Stomach smooth muscle (tissue), 2 donors: ENCODE measurements around the gene MAP3K5.

Experiments
- H3K27ac ChIP-seq: one replicate; pipeline ENCODE4 v1.7.0; 2013; ENCODE audit warnings: mild to moderate bottlenecking, low read length, inconsistent platforms
- H3K27me3 ChIP-seq, 2 donors: one replicate each; pipeline ENCODE4 v1.7.0; 2013; ENCODE audit warnings: low read length in 2 of 2; ENCODE audit not compliant: insufficient read depth in 2 of 2, control insufficient read depth in 1 of 2
- H3K36me3 ChIP-seq, 2 donors: one replicate each; pipeline ENCODE4 v1.7.0; 2013; ENCODE audit warnings: low read length in 2 of 2; ENCODE audit not compliant: control insufficient read depth in 2 of 2, insufficient read depth in 2 of 2
- H3K4me1 ChIP-seq: one replicate; pipeline ENCODE4 v1.7.0; 2013; ENCODE audit warnings: low read length; ENCODE audit not compliant: control insufficient read depth, insufficient read depth
- H3K4me3 ChIP-seq, 2 donors: one replicate each; pipeline ENCODE4 v1.7.0; 2013; ENCODE audit warnings: low read length in 2 of 2
- H3K9ac ChIP-seq, 2 donors: one replicate each; pipeline ENCODE4 v1.7.0; 2013; ENCODE audit warnings: low read length in 2 of 2, mild to moderate bottlenecking in 1 of 2
- H3K9me3 ChIP-seq, 2 donors: one replicate each; pipeline ENCODE4 v1.7.0; 2013; ENCODE audit warnings: low read length in 2 of 2; ENCODE audit not compliant: control insufficient read depth in 2 of 2
- donor health status: healthy.
- donor health status: Pancreatic carcinoma.

MAP3K5 gene

DNA sequence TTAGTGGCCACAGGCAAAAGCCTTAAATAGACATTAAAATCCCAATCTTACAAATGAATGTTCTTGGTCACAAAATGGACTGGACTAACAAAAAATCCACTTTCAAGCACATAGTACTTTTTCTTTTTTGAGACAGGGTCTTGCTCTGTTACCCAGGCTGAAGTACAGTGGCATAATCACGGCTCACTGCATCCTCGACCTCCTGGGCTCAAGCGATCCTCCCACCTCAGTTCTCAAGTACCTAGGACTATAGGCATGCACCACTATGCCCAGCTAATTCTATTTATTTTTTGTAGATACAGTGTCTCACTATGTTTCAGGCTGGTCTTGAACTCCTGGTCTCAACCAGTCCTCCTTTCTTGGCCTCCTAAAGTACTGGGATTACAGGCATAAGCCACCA is 59.4 kb downstream of the MAP3K5 start:
- Histone ChIP-seq H3K4me3 (no peak overlapping the region), H3K27me3 (no peaks in the 10 kb centered on the region), H3K9me3 (no peaks in the 10 kb centered on the region), H3K9ac (no peak overlapping the region), H3K36me3 (no peaks in the 10 kb centered on the region), H3K4me1 (no peaks in the 10 kb centered on the region), H3K27ac (no peak overlapping the region)

GRCh38 chr6:136729832-136730231 is 62.4 kb downstream of the MAP3K5 start:
- Histone ChIP-seq H3K27me3 (no peaks in the 10 kb centered on the region), H3K4me3 (no peak overlapping the region), H3K36me3 (no peaks in the 10 kb centered on the region), H3K9ac (no peak overlapping the region), H3K9me3 (no peaks in the 10 kb centered on the region), H3K4me1 (no peaks in the 10 kb centered on the region), H3K27ac (no peak overlapping the region)

DNA sequence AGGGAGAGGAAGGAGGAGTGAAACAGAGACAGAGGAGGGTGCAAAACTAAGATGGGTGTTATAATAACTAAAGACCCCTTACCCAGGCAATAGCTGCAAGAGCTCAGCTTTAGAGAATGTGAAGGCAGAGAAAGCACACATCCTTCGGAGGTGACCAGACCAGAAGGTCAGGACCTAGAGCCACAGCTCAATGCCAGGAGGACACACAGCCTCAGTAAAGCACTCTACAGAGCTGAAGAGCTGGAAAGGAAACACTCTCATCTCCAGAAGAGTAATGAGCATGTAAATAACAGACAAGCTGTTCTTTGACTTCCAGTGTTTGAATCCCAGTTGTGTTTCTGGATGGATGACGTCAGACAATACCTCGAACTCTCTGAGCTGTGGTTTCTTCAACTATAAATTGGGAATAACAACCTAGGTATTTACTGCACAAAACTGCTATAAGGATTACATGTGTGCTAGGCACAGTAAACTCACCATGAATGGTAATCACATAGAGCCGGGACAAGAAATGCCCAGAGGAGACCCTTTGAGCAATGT is 63.2 kb downstream of the MAP3K5 start:
- no peak overlapping the region for H3K4me3 ChIP-seq
- H3K27me3 ChIP-seq: no peaks in the 10 kb centered on the region
- no peak overlapping the region for H3K27ac ChIP-seq
- H3K4me1 ChIP-seq: no peaks in the 10 kb centered on the region
- no peaks in the 10 kb centered on the region for H3K36me3 ChIP-seq
- H3K9ac ChIP-seq: no peak overlapping the region
- H3K9me3 ChIP-seq: no peaks in the 10 kb centered on the region

DNA sequence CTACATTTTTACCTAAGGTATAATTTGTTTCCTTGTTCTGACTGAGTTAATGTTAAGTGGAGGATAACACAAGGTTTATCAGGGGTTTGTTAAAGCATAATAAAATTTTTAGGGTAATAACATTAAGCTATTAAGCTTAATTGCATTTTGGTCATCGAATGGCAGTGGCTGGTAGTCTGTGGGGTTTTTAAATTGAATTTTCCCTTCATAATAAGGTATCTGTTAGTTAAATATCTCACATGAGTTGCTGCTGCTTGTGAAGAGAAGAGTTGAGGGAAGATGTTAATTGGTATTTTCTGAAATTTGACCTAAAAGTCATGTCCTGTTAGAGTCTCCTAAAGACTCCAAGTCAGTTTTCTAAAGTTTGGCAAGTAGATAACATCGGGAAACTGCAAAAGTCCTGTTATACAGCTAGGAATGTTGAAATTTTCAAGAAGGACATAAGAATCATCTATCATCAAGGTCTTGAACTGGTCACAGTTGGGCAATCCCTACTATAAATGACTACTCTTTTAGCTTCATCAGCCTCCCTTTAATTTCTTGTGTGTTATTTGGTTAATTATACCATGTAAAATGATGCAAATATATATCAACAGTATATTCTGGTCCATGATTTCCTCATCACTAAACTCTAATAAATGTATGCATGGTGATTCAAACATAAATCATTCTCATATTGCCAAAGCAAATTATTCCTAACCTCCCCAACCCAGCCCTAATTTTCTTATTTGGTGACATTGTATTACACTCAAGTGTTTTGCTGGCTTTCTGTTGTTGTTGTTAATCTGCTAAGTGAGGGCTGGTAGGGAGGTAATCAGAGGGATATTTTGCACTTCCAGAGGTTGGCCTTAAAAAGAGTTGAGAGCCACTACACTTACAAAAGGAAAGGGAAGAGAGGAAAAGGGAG is 64.0 kb downstream of the MAP3K5 start:
- Histone ChIP-seq H3K27me3 (no peaks in the 10 kb centered on the region), H3K27ac (no peak overlapping the region), H3K9ac (no peak overlapping the region), H3K4me1 (no peaks in the 10 kb centered on the region), H3K9me3 (no peaks in the 10 kb centered on the region), H3K4me3 (no peak overlapping the region), H3K36me3 (no peaks in the 10 kb centered on the region)

- H3K9ac ChIP-seq: no peak overlapping the region
- no peaks in the 10 kb centered on the region for H3K4me1 ChIP-seq
- H3K36me3 ChIP-seq: no peaks in the 10 kb centered on the region
- no peak overlapping the region for H3K27ac ChIP-seq
- no peaks in the 10 kb centered on the region for H3K27me3 ChIP-seq
- H3K4me3 ChIP-seq: no peak overlapping the region
- no peaks in the 10 kb centered on the region for H3K9me3 ChIP-seq
These were observed 65.3 kb downstream of the MAP3K5 start for GRCh38 chr6:136726837-136727557.

- no peaks in the 10 kb centered on the region for H3K9me3 ChIP-seq
- no peak overlapping the region for H3K9ac ChIP-seq
- H3K27me3 ChIP-seq: no peaks in the 10 kb centered on the region
- no peaks in the 10 kb centered on the region for H3K4me1 ChIP-seq
- H3K36me3 ChIP-seq: no peaks in the 10 kb centered on the region
- H3K27ac ChIP-seq: no peak overlapping the region
- H3K4me3 ChIP-seq: no peak overlapping the region
These were observed 67.2 kb downstream of the MAP3K5 start for GRCh38 chr6:136725124-136725523.

DNA sequence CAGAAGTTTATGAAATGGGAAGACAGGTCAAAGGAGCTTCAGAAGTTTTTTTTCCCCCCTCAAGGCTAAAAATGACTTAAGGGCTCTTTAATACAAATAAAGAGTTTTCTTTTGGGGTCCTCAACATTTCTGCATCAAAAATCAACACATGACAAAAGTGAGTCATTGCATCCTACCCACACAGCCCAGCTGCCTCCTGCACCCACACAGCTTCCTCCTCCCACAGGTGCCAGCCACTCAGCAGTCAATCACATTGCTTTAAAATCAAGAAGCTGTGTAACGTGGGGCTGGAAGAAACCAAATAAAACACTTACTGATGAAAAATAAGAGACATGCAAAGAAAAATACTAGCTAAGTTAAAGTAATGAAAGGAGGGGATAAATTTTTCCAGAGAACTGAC is 68.5 kb downstream of the MAP3K5 start:
- Histone ChIP-seq H3K4me1 (no peaks in the 10 kb centered on the region), H3K9ac (no peak overlapping the region), H3K9me3 (no peaks in the 10 kb centered on the region), H3K27me3 (no peaks in the 10 kb centered on the region), H3K27ac (no peak overlapping the region), H3K36me3 (no peaks in the 10 kb centered on the region), H3K4me3 (no peak overlapping the region)

DNA sequence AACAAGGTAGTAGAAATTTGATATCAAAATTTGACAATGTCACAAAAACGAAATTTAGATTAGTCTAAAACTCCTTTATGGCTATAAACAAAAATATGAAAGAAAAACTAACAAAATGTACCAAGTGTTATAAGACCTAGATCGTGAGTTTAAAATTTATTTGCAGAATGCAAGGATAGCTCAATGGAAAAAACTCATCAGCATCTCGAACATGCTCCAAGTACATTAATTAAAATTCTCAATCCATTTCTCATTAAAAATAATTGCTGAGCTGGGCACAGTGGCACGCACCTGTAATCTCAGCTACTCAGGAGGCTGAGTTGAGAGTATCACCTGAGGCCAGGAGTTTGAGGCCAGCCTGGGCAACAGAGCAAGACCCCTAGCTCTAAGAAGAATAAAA is 70.8 kb downstream of the MAP3K5 start:
- no peaks in the 10 kb centered on the region for H3K4me1 ChIP-seq
- H3K4me3 ChIP-seq: no peak overlapping the region
- H3K27ac ChIP-seq: no peak overlapping the region
- no peaks in the 10 kb centered on the region for H3K9me3 ChIP-seq
- no peaks in the 10 kb centered on the region for H3K27me3 ChIP-seq
- no peak overlapping the region for H3K9ac ChIP-seq
- no peaks in the 10 kb centered on the region for H3K36me3 ChIP-seq

GRCh38 chr6:136720045-136720770 is 72.1 kb downstream of the MAP3K5 start:
- Histone ChIP-seq H3K9me3 (no peaks in the 10 kb centered on the region), H3K9ac (no peak overlapping the region), H3K4me3 (no peak overlapping the region), H3K36me3 (no peaks in the 10 kb centered on the region), H3K27me3 (no peaks in the 10 kb centered on the region), H3K27ac (no peak overlapping the region), H3K4me1 (no peaks in the 10 kb centered on the region)

GRCh38 chr6:136719280-136720044 is 72.8 kb downstream of the MAP3K5 start:
- Histone ChIP-seq H3K27me3 (no peaks in the 10 kb centered on the region), H3K9ac (no peak overlapping the region), H3K9me3 (no peaks in the 10 kb centered on the region), H3K27ac (no peak overlapping the region), H3K4me3 (no peak overlapping the region), H3K4me1 (no peaks in the 10 kb centered on the region), H3K36me3 (no peaks in the 10 kb centered on the region)
